Motor neuron (in vitro differentiated cells): Measurements from ENCODE around the gene FMNL2. TPM values are rescaled to one million over a fixed set of nuclear protein-coding genes. Genes with fewer than 3 reads are reported as not detected.

Source experiments
- ATAC-seq, 8 experiments: fragments of 200-7000 bp; cut with Tn5 transposase; replicated peaks in 6 of 8; 2 replicates each; pipeline ENCODE4 v1.8.0; 2021; ENCODE audit warnings: mild to moderate bottlenecking in 8 of 8, moderate library complexity in 8 of 8
- H3K27ac ChIP-seq, 2 donors: fragments of 250-450 bp; sonication (Bioruptor Pico); 2 replicates each; pipeline ENCODE4 v1.9.0; 2021; ENCODE audit warnings: antibody characterized with exemption in 2 of 2, mild to moderate bottlenecking in 2 of 2, moderate library complexity in 1 of 2
- H3K4me1 ChIP-seq, 2 donors: fragments of 250-450 bp; sonication (Bioruptor Pico); replicated peaks in 1 of 2; 2 replicates each; pipeline ENCODE4 v1.6.1; 2021; ENCODE audit warnings: antibody characterized with exemption in 2 of 2, mild to moderate bottlenecking in 2 of 2, moderate library complexity in 1 of 2
- H3K4me3 ChIP-seq, 5 donors: fragments of 250-450 bp; sonication (Bioruptor Pico); 2 replicates each; pipeline ENCODE4 v1.9.0; 2021; ENCODE audit warnings: antibody characterized with exemption in 5 of 5, mild to moderate bottlenecking in 5 of 5, moderate library complexity in 4 of 5
- WGBS, 10 experiments: fragments of 450-650 bp; shearing (Covaris generic); methylation state at CpG; one replicate each; pipeline ENCODE4 v1.0.0; 2022; 5-methylcytosine and 5-hydroxymethylcytosine counted together
- in situ Hi-C, 9 experiments: fragments of 400-800 bp; cut with MboI; loops; one replicate each; pipeline ENCODE4 v1.15.0; 2021; ENCODE audit warnings: low sequenced_read_pairs in 9 of 9, low pct_unique_long_range_greater_than_20kb in 2 of 9; ENCODE audit not compliant: unreplicated experiment in 9 of 9
- total RNA-seq, 8 experiments: library from RNA; unstranded; fragments of 300-600 nt; gene quantifications; 2 replicates each; pipeline versions ENCODE4 v1.2.3 to v1.2.4, GENCODE V29; 2022

FMNL2 gene
- total RNA-seq, 8 experiments from 2014 or later = 28.9 to 179 (median 64.2) TPM

DNA sequence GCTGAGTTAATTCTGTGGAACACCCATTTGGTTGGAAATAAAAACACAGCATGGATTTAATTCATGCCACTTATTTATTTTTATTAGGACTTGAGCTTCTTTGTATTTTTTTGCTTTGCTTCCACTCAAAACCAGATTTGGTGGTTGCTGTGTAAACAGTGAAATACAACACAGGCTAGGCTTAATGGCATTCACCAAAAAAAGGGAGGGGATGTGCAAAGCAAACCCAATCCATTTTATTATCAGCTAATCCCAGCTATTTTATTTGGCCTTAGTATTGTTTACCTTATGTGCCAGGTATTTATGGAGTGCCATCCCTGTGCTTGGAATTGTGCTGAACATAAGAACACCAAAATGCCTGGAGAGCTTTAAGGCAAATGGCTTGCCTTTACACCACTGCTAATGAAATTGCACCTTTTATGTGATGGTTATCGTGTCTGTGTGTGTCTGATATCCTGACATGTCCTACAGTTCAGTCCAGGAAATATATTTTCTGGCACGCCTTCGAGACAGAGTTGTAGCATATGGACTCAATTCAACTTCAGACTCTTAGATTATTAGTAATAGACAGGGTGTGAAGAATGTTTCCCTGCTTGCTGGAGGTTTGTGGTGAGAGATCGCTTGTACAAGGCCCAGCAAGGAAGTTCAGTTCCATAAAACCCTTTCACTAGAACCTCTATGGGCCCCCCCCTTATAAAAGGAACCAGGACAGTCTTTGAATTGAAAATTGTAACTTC, 282.6 kb downstream of the FMNL2 start:
- in situ Hi-C loops = loop anchor here in 3 of 9 experiments (25.0 kb wide), 2 partner anchors 280 to 430 kb away; partner anchors contain the start of genes FMNL2 (in 2 of the 3) and STAM2 (in 1 of the 3)
- 52 to 100% (median 83%) methylated on average over 1 to 3 of the region's 4 CpGs; no CpG with 5 or more reads in 5 of the 10 experiments for WGBS, 10 experiments
- Histone ChIP-seq H3K4me1 (no peaks in the 10 kb centered on the region), H3K4me3 (no peak overlapping the region), H3K27ac (no peak overlapping the region)
- no peak for ATAC-seq

DNA sequence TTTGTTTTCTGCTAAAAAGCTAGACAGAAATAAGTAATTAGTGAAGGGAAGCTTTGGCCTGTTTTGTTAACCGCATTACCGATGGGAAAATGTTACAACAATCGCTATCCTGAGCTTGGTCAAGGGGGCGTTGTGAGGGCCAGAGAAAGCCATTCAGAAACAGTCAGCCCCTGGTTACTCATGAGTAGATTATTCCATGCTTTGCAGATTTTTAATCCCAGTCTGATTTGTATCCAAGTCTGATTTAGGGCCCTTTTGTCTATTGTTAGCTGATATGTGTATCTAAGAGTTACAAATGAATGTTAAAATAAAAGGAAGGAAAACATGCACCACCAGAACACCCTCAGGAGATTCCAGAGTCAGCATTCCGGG, 283.2 kb downstream of the FMNL2 start:
- H3K4me1 ChIP-seq = no peaks in the 10 kb centered on the region
- 71 to 98% (median 81%) methylated on average over 3 to 5 of the region's 5 CpGs; no CpG with 5 or more reads in 4 of the 10 experiments for WGBS, 10 experiments
- in situ Hi-C loops = loop anchor here in 3 of 9 experiments (25.0 kb wide), 2 partner anchors 281 to 431 kb away; partner anchors contain the start of genes FMNL2 (in 2 of the 3) and STAM2 (in 1 of the 3)
- H3K4me3 ChIP-seq = no peak overlapping the region
- no peak overlapping the region for H3K27ac ChIP-seq
- peak in 1 of 8 experiments; percentile 19 for ATAC-seq

DNA sequence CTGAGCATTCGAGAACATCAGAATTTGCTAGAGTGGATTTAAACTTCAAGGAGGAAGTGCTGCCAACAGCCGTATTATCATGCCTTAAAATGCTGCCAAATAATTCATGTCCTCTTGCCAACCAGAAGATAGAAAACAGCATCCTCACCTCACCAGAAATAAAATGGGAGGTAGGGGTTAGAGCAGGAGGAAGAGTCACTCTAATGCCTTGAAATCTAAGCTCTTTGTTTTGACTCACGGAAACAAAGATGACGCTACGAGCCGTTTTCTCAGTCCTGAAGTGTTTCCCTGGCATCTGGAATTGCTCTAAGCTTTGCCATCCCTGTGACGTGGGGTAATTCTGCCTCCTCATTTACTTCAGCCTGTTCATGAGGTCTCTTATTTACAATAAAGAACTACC, 285.2 kb downstream of the FMNL2 start:
- in situ Hi-C loops = loop anchor here in 4 of 9 experiments (10.0 to 25.0 kb wide), 3 partner anchors 283 to 433 kb away; partner anchors contain the start of genes FMNL2 (in 2 of the 4) and STAM2 (in 1 of the 4)
- Histone ChIP-seq H3K4me3 (no peak overlapping the region), H3K27ac (no peak overlapping the region), H3K4me1 (no peaks in the 10 kb centered on the region)
- no peak for ATAC-seq
- 72 to 100% (median 94%) methylated on average over 1 to 6 of the region's 7 CpGs for WGBS, 10 experiments

DNA sequence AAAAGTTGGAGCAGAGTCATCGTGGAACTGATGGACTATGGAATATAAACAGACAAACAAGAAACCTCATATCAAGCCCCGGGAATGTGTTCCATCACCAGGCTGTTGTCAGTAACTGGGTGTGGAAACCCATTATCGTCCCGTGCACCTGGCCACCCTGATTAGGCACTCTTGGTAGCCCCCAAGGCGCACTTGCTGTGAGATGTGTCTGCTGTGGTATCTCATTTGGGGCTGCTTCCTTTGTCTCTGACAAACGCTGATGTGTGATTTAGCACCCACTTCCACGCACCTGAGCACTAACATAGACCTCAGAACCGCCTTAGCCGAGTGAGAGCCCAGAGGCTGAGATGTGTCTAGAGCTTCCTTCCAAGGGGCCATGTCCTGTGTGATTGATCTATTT, 286.0 kb downstream of the FMNL2 start:
- ATAC-seq = no peak
- in situ Hi-C loops = loop anchor here in 4 of 9 experiments (10.0 to 25.0 kb wide), 3 partner anchors 284 to 434 kb away; partner anchors contain the start of genes FMNL2 (in 2 of the 4) and STAM2 (in 1 of the 4)
- Histone ChIP-seq H3K27ac (no peak overlapping the region), H3K4me3 (no peak overlapping the region), H3K4me1 (no peaks in the 10 kb centered on the region)
- 80 to 100% (median 96%) methylated on average over 1 to 6 of the region's 9 CpGs; no CpG with 5 or more reads in 4 of the 10 experiments for WGBS, 10 experiments

DNA sequence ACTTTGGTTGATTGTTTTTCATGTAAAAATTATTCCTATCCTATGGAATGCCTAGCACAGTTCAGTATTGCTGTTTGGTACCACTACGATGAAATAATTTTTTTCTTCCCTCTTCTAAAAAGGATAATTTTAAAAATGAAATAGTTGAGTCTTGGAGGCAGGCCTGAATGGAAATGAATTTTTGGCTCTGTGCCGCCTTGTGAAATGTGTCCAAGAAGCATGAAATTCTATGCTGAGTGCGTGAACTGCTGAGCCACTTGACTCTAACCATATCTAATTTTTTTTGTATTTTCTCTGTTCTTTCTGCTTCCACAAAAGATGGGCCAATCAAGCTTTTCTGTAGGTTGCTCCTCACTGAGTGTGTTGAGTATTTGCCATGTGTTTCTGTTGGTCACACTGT, 287.2 kb downstream of the FMNL2 start:
- H3K27ac ChIP-seq = no peak overlapping the region

DNA sequence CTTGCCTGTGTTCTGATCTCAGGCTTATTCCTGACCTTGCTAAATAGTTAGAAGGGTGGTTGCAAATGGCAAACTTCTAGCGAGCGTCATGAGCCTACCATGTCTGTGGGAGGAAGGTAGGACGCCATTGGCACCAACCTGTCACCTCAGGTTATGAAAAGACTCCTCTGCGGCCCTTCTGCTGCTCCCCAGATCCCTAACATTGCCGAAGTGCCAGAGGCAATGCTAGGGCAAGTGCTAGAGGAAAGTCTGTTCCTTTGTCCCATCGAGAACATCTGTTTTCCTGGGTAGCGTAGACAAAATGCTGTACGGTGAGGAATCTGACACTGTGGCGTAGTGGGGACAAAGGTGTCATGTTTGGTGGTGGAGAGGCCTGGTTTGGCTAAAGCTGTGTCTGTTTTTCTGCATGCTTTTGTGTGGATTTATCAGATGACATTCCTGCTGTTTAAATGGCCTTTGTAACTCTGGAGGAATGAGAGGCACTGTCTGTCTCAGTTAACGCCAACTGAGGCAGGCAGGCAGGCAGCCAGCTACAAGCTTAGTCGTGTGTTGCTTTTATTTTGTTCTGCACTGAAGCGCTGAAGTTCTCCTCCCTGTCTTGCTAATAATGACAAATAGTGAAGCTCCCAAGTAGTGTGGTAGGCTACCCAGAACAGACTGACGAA, 288.2 kb downstream of the FMNL2 start:
- in situ Hi-C loops = loop anchor here in 4 of 9 experiments (10.0 to 25.0 kb wide), 3 partner anchors 286 to 436 kb away; partner anchors contain the start of genes FMNL2 (in 2 of the 4) and STAM2 (in 1 of the 4)
- no peak for ATAC-seq
- no peak overlapping the region for H3K4me3 ChIP-seq
- no peak overlapping the region for H3K27ac ChIP-seq
- no peaks in the 10 kb centered on the region for H3K4me1 ChIP-seq
- WGBS, 10 experiments = 72 to 100% (median 80%) methylated on average over 2 to 13 of the region's 13 CpGs; no CpG with 5 or more reads in 2 of the 10 experiments

More for the DNA sequence above, 287.2 kb downstream of the FMNL2 start:
- WGBS, 10 experiments = 80 to 100% (median 93%) methylated on average over 1 to 3 of the region's 3 CpGs
- in situ Hi-C loops = loop anchor here in 4 of 9 experiments (10.0 to 25.0 kb wide), 3 partner anchors 285 to 435 kb away; partner anchors contain the start of genes FMNL2 (in 2 of the 4) and STAM2 (in 1 of the 4)
- Histone ChIP-seq H3K4me1 (no peaks in the 10 kb centered on the region), H3K4me3 (no peak overlapping the region)
- no peak for ATAC-seq

DNA sequence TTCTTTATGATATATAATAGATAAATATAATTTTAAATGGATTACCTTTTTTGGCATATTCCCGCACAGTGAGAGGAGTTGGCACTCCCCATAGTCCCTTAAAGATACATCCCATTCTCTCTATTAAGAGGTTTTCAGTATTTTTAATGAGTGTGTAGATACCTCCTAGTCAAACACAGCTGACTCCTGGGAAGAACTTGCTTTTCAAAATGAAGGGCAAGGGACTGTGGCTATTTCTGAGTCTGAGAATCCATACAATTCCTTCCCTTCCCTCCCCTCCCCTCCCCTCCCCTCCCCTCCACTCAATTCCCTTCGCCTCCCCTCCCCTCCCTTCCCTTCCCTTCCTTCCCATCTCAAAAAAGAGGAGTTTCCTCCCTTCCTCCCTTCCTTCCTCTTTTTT, 288.8 kb downstream of the FMNL2 start:
- Histone ChIP-seq H3K27ac (no peak overlapping the region), H3K4me3 (no peak overlapping the region), H3K4me1 (no peaks in the 10 kb centered on the region)
- in situ Hi-C loops = loop anchor here in 4 of 9 experiments (10.0 to 25.0 kb wide), 3 partner anchors 286 to 436 kb away; partner anchors contain the start of genes FMNL2 (in 2 of the 4) and STAM2 (in 1 of the 4)
- no peak for ATAC-seq
- WGBS, 10 experiments = 83 to 100% (median 100%) methylated on average over 1 of the region's 2 CpGs; no CpG with 5 or more reads in 7 of the 10 experiments

DNA sequence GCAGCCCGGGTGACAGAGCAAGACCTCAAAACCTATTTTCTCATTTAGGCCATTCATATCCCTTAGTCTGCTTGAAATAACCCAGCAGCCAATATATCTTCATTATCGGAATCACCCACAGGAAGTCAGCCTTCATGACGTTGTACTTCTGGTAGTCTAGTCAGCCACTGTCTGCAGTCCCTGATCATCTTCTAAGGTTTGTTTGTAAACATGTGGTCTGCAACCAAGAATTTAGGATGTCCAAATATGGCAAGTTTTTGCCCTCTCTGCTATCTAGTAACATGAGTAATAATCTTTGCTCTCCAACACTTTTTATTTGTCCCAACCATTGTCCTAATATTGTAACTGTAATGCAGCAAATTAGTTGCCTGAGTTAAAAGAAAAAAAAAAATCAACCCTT, 289.8 kb downstream of the FMNL2 start:
- in situ Hi-C loops = loop anchor here in 7 of 9 experiments (10.0 to 25.0 kb wide), 5 partner anchors 288 to 588 kb away; partner anchors contain the start of genes STAM2 (in 4 of the 7) and FMNL2 (in 2 of the 7)
- Histone ChIP-seq H3K4me1 (no peaks in the 10 kb centered on the region), H3K4me3 (no peak overlapping the region), H3K27ac (no peak overlapping the region)
- no peak for ATAC-seq
- WGBS, 10 experiments = 20 to 100% (median 90%) methylated on average over 1 to 3 of the region's 3 CpGs; no CpG with 5 or more reads in 3 of the 10 experiments

DNA sequence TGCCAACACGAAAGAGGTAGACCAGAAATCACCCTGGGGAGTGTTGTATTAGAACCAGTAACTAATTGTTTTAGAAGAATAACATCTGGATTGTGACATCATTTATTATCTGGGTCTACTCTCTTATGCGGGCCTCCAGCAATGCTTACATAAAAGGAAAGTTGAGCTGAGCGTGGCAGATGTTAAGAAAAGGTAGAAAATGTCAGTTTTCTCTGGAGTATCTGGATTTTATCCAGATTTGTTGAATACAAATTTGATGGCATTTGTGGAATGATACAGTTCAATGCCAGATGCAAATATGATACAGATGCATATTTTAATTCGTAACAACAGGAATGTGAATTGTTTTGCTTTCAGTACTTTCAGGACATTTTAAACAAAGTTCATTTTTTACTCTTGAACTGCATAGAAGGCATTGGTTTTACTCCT, 292.0 kb downstream of the FMNL2 start:
- no peak overlapping the region for H3K27ac ChIP-seq
- ATAC-seq = peak in 3 of 8 experiments; percentile 38 to 62 (median 48)
- H3K4me3 ChIP-seq = no peak overlapping the region
- 0 to 90% (median 73%) methylated on average over 1 to 4 of the region's 4 CpGs for WGBS, 10 experiments
- no peaks in the 10 kb centered on the region for H3K4me1 ChIP-seq
- in situ Hi-C loops = loop anchor here in 5 of 9 experiments (10.0 to 25.0 kb wide), 4 partner anchors 432 to 590 kb away; partner anchors contain the start of gene STAM2 (in 3 of the 5)

DNA sequence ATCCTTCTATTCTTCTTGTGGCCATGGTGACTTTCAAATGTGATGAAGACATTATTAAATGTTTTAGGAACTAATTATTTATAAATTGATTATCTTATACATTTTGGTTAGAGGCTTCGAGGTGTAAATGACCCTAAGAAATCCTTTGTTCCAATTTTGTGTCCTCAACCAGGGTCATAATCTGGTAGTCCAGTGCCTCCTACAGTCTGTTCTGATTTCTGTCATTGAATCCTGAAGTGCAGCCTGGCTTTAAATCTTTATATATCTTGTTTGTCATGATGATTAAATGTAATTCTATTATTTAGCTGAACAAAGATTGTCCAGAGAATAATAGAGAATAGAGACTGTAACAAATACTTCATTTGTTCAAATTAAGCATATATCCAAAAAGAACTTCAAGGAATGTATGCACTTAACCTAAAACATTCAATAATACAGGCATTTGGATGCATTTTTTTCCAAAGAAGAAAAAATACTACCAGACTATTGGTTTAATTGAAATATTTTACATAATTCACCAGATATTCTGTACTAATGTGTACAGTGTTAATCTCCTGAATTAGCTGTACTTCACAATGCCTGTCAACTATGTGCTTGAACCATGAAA, 292.5 kb downstream of the FMNL2 start:
- ATAC-seq = peak in 3 of 8 experiments; percentile 54 to 64 (median 54)
- in situ Hi-C loops = loop anchor here in 5 of 9 experiments (10.0 to 25.0 kb wide), 4 partner anchors 433 to 590 kb away; partner anchors contain the start of gene STAM2 (in 3 of the 5)
- Histone ChIP-seq H3K4me1 (no peaks in the 10 kb centered on the region), H3K27ac (no peak overlapping the region), H3K4me3 (no peak overlapping the region)
- 0 to 70% (median 16%) methylated on average over 1 of the region's 1 CpG for WGBS, 10 experiments

DNA sequence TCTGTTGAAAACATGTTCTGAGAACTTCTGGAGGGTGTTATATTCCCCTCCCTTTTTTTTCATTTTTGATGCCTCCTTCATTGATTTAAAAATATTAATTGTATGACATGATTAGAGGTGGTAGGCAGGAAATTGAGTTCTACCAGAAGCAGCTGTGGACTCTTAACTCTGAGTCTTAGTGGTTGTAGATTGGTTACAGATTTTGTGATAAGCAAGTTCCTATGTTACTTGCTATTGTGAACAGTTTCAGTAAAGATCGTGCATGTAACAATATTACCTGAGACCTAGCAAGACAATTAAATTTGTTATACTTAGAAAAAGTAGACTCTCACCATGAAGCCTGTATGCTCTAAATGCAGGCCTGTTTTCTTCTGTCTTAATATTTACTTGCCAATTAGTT, 294.2 kb downstream of the FMNL2 start:
- no peak for ATAC-seq
- H3K27ac ChIP-seq = no peak overlapping the region
- H3K4me3 ChIP-seq = no peak overlapping the region
- in situ Hi-C loops = loop anchor here in 5 of 9 experiments (10.0 to 25.0 kb wide), 4 partner anchors 434 to 592 kb away; partner anchors contain the start of gene STAM2 (in 3 of the 5)
- H3K4me1 ChIP-seq = no peaks in the 10 kb centered on the region
- WGBS, 10 experiments = 50 to 100% (median 100%) methylated on average over 1 of the region's 1 CpG; no CpG with 5 or more reads in 1 of the 10 experiments

DNA sequence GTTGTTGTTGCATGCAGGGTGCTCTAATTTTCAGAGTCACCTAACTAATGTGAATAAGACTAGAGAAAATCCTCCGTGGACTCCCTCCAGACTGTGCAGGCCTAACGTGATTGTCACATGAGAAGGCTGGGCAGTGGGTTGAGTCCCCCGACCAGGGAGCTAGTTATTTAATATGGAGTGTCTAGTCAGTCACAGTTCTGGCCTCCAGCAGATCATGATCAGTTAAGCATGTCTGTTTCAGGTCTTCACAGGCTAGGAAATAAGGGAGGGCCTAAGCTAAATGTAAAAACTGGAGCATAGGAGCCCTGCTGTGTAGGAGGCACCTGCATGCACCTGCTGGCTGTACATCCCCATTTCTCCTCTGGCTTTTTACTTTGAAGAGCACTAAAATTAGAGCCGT, 295.5 kb downstream of the FMNL2 start:
- Histone ChIP-seq H3K4me3 (no peak overlapping the region), H3K27ac (no peak overlapping the region), H3K4me1 (no peaks in the 10 kb centered on the region)
- WGBS, 10 experiments = 40 to 100% (median 90%) methylated on average over 1 to 4 of the region's 4 CpGs; no CpG with 5 or more reads in 2 of the 10 experiments
- no peak for ATAC-seq
- in situ Hi-C loops = loop anchor here in 8 of 9 experiments (10.0 to 25.0 kb wide), 4 partner anchors 443 to 593 kb away; partner anchors contain the start of gene STAM2 (in 3 of the 8)
